Cortex of kidney (tissue), 1 donor: ENCODE measurements around the gene OR52E8.

Experiments used
- DNase-seq: peaks from one replicate; lab custom pipeline; 2025; lab: John Stamatoyannopoulos, UW

OR52E8 gene

DNA sequence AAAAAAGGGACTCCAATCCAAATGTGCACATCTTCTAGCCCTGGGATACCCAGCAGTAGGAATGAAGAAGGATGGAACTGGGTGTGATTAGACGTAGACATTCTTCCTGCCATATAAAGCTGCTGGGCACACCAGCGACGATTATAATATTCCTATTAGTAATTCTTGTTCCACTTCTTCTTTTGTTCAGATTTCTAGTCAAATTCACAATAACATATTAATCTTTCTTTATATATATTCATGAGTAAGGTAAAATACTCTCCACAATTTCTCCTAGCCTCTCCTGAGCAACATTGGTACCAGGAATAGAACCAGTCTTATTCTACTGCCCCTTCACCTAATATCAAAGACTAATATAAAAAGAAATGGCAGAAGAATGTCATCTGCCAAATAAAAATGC is at the start of gene OR52E8:
Gene OR52E8, minus strand, starts transcription at position 101 of the 400 bp plus-strand sequence. Its CDS starts 0 bp downstream, at position 101.
- DNase-seq, result no peak

DNA sequence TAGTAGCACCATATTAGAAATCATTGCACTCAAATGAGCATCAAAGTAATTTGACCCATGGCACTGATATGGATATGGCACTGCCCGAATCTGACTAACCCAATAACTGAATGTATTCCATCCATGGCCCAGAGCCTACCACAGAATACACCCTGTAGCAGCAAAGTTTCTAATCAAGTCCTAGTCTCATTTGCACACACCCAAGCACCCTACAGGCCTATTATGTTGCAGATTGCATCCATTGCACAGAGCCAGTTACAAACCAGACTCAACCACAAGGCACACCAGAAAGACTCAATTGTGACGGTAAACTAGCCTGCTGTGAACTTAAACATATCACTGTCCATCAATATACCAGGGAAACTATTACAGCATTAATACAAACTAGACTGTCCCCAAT is 42.0 kb upstream of the OR52E8 start:
- DNase-seq, result no peak

DNA sequence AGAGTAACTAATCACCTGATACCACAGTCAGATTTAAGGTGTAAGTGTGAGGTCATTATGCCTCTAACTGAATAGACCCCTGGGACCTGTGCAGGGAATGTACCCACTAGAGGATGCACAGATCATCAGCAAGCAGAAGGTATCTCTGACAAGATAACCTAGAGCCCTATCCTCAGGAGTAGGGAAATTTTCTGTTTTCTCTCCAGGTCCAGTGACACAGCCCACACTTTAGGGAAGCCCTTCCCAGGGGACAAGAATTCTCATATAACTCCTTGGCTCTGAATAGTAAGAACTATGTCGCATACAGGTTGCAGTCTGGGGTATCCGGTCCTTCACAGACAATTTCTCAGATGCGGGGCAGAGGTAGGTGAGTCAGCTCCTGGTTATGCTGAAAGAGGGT is 35.4 kb upstream of the OR52E8 start, which contains the start of gene OR52E5:
Gene OR52E5, plus strand, starts transcription at position 301 of the 400 bp plus-strand sequence. CDS start 7,569 bp downstream, outside the sequence.
- no peak for DNase-seq

DNA sequence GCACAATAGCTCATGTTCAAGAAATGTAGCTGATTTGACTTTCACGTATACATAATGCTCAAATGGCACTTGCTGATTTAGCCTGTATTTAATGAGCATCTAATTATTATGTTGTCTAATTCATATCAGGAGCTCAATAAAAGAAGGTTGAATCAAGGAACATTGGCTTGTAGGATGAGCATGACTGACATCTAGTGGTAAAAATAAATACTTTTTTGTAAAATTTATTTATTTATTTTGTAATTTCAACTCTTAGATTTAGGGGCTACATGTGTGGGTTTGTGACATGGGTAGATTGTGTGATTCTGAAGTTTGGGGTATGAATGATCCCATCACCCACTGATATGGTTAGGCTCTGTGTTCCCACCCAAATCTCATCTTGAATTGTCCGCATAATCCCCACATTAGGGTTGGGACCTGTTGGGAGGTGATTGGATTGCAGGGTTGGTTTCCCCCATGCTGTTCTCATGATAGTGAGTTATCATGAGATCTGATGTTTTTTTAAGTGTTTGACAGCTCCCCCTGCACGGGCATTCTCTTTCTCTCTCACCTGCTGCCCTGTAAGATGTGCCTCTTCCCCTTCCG is 33.8 kb upstream of the OR52E8 start:
- no peak for DNase-seq

DNA sequence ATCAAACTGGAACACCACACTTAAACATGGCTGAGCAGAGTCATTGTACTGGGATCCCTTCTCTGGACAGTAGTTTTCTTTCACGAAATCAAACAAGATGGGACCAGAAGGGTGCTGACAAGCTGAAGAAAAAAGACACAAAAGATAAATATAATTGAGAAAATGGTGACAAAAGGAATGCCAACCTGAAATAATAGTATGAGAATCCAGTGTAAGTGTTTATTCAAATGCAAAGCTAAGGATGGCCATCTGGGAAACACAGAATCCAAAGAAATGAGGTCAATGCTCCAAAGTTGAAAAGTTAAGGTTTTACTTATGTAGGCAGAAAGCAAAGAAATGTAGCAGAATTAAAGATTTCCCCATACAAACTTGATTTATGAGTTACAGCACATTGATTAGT is 30.2 kb upstream of the OR52E8 start:
- no peak for DNase-seq

DNA sequence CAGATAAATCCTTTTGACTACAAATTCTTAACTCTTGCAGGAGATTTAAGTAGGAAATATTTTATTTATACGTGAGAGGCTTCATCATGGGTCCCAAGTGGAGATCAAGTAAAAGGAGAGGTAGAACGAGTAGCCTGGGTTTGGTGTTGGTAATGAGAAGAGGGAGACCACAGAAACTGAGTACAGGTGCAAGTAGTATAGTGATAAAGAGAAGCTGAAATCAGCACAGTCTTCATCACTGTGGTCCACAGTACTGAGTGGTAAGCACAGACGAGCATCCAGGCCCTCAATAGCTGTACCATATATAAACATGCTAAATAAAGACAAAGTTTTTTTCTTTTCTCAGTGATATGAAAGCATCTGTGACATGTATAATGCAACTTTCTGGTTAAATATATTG is 29.7 kb upstream of the OR52E8 start:
- no peak for DNase-seq

DNA sequence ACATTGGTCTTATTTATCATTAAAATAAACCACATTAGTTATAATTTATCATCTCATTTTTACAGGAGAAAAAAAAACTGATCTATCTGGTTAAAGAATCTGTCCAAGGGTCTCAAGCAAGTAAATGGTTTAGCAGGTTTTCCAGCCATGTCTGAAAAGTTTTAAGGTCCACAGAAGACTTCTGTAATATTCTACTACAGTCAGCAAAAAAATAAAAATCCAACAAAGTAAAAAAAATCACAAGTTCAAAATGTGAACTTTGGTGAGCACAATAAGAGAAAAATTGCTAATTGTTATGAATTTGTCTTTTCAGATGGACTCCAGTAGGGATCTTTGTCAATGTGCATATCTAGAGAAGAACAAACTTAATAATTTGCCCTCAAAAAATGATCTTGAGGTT is 24.3 kb upstream of the OR52E8 start:
- no peak for DNase-seq

DNA sequence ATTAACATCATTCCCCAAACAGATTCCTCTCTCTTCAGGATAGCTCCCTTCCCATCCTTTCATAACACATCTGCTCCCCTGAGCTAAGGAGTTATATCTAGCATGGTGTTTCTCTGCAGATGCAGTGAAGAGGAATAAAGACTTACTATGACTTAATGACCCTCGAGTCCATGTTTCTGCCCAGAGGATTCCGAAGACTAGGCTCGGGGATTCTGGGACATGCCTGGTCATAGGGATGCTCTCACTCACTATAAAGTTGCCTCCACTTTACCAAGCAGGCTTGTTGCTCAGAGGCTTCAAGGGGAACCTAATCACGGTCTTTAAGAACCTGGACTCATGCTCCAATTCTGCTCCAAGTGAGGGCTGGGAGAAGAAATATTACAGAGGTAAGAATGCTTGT is 22.8 kb upstream of the OR52E8 start, which contains the start of gene OR52E4:
Gene OR52E4, plus strand, starts transcription at position 301 of the 400 bp plus-strand sequence. CDS start 3,664 bp downstream, outside the sequence.
- no peak for DNase-seq

DNA sequence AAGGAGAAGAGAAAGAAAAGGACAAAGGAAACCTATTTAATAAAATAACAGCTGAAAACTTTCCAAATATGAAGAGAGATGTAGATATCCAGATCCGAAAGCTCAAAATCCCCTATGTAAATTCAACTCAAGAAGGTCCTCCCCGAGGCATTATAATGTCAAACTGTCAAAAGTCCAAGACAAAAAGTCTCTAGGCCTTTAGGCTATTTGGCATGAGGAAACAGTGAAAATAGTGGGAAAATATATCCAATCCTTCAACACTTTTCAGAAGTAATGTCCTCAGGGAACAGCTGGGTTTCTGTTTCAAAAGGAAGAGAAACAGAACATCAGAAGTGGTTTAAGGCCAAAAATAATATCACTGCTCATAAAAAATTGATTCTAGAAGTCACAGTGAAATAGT is 21.1 kb upstream of the OR52E8 start:
- DNase-seq, result no peak

DNA sequence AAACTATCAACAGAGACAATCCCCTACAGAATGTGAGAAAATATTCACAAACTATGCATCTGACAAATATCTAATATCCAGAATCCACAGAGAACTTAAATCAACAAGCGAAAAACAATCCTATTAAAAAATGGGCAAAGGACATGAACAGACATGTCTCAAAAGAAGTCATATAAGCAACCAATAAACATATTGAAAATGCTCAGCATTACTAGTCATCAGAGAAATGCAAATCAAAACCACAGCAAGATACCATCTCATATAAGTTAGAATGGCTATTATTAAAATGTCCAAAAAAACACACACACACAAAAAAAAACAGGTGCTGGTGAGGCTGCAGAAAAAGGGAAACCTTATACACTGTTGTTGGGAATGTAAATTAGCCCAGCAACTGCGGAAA is 8.3 kb upstream of the OR52E8 start:
- no peak for DNase-seq

DNA sequence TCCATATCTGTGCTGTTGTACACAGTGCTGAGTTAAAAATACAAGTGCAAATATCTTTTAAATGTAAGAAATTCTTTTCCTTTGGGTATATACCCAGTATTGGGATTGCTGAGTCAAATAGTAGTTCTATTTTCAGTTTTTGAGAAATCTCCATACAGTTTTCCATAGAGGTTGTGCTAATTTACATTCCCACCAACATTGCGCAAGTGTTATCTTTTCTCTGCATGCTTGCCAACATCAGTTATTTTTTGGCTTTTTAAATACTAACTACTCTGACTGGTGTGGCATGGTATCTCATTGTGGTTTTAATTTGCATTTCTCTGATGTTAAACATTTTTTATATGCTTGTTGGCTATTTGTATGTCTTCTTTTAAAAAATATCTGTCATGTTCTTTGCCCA is 6.5 kb downstream of the OR52E8 start:
- no peak for DNase-seq

DNA sequence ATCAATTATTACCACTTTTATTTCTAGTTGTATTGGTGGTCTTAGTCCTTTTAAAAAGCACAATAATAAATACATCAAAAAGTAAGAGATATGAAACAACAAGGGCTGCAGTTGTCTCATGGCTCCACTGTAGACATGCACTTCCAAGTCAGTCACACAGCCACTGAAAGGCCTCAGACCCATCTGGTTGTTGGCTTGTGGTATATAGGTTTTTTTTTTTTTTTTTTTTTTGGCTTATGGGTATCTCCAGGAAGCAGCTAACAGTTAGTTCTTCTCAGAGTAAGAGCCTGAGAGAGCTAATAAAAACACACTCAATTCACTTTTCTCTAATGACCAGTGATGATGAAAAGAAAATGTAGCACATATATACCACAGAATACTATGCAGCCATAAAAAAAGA is 9.8 kb downstream of the OR52E8 start:
- DNase-seq, result no peak

DNA sequence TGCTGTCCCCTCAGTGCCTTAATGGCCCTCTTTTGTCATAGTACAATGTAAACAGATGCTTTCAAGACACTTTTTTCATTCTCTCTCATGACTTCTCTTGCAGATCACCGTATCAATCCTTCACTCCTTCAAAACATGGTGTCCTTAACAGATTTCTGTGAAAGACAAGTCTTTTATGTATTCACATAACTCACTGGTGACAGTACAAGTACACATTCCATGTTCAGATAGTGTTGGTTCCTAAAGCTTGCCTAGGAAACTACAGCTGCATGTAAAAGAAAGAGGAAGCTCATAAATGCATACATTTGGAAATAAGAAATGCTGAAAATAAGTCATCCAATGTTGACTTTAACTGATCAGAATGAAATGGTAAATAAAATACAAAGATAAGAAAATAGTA is 10.8 kb downstream of the OR52E8 start:
- DNase-seq, result no peak

DNA sequence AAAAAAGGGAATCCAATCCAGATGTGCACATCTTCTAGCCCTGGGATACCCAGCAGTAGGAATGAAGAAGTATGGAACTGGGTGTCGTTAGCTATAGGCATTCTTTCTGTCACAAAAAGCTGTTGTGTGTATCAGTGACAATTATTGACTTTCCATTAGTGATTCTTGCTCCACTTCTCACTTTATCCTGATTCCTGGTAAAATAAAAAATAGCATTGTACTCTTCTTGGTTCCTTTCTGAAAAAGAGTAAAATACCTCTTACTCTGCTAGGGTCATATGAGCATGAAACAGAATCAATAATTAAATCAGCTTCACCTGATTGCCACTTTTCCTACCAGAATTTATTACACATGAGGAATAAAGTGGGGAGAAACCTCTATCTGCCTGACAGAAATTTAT is 15.7 kb downstream of the OR52E8 start, which contains the start of gene OR52E6:
Gene OR52E6, minus strand, starts transcription at position 101 of the 400 bp plus-strand sequence. Its CDS starts 0 bp downstream, at position 101.
- no peak for DNase-seq

DNA sequence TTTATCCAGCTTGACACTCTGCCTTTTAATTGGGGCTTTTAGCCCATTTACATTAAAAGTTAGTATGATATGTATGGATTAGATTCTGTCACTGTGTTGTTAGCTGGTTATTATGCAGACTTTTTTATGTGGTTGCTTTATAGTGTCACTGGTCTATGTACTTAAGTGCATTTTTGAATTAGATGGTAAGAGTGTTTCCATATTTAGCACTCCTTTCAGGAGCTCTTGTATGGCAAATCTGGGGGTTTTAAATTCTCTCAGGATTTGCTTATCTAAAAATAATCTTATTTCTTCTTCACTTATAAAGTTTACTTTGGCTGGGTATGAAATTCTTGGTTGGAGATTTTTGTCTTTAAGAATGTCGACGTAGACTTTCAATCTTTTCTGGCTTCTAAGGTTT is 19.8 kb downstream of the OR52E8 start:
- DNase-seq, result no peak

DNA sequence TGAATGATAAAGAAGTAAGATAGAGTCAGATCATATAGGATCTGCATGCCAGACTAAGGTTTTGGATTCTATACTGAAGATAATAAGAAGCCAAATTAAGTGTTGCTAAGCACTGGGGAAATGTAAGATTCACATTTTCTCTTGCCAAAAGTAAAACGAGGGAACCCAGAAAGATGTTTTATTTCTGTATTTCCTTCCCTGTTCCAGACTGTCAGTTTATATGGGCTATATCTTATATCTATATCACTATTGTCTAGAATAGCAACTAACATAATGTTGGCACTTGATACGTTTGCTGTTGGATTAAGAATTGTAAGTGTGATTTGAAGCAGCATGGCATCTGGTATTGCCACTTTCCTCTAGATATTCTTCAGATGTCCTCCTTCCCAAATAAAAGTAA is 24.0 kb downstream of the OR52E8 start:
- no peak for DNase-seq

DNA sequence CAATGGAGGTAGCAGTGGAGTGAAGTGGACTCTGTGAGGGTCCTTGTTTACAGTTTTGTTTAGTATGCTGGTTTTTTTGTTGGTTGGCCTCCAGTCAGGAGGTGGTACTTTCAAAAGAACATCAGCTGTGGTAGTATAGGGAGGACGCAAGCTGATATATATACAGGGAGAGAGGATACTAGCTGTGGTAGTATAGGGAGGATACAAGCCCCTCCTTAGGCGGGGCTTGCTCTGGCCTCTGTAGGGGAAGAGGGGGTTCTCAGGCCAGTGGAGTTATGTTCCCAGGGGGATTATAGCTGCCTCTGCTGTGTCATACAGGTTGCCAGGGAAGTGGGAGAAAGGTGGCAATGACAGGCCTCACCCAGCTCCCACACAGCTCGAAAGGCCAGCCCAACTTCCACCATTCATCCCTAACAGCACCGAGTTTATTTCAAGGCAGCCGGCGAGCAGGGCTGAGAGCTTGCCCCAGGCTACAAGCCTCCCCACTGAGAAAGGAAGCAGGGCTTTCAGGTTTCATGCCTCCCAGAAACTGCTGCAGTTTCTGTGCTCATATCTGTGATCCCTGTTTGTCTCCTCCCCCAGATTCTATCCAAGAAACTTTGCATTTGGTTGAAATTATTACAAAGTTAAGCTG is 26.2 kb downstream of the OR52E8 start:
- DNase-seq, result no peak

DNA sequence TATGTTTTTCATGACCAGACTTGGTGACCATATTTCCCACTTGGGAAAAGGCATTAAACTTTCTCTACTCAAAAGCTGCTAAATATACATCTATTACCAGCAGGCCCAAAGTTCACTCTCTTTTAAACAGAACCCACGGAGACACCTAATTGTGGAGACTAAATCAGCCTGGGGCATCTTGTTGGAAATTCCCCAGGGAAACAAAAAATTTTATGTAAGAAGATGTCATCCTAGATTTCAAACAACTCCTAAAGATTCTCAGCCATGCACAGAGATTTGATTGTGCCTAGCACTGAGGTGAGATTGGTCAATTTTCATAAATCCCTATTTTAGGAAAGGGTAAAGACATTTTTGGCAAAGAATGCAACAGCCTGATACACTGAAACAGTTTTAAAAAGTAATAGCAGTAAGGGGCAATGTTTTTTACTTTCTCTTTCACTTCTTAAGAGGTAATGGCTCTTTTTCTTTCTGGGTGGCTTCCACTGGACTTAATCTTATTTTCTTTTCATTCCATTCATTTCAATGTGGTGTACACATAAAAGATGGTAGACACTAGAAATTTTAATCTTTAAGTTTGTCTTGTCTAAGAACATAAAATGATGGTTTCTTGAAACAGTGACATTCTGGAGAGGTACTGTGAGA is 39.1 kb downstream of the OR52E8 start:
- no peak for DNase-seq

DNA sequence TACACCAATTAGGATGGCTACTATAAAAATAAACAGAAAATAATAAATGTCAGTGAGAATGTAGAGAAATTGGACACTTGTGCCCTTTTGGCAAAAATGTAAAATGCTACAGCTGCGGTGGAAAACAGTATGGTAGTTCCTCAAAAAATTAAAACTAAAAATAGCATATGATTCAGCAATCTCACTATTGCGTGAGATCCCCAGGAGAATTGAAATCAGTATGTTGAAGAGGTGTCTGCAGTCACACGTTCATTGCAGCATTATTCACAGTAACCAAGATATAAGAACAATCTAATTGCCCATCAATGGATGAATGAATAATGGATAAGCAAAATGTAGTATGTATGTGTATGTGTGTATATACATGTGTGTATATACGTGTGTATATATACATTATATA is 42.0 kb downstream of the OR52E8 start:
- no peak for DNase-seq

DNA sequence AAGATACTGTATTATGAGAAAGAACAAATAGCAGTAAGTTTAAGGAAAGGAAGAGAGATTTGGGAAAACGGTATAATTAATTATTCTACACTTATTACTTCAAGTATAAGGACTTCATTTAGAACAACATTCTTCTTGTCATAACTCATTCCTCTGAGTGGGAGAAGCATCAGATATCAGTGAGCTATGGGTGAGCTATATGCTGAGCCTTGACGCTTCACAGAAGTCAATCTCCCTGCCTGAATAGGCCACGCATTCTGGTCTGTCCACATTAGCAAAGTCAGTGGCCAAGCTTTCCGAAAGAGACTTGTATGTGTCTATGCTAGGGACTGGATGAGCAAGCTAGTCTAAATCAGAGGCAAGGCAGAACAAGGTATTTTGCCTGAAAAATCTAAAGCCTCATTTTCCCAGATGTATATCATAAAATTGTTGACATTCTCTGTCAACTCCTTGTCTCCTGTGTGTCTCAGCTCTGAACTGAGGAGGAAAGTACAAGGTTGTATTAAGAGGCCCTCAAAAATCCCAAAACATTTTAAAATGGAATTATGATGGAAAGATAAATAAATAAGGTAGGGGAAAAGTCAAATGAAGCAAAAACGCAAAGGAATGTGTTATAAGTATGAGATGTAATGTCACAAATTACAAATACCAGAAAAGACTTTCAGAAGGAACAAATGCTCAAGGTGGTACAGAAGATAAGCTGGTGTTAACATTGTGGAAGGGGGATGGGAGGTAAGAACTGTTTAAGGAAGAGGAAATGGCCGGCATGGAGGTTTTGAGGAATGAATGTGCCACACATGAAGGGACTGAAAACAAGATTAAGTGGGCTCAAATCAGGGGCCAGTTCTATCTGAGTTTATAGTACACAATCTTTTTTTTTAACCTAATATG is 47.3 kb downstream of the OR52E8 start:
- no peak for DNase-seq

DNA sequence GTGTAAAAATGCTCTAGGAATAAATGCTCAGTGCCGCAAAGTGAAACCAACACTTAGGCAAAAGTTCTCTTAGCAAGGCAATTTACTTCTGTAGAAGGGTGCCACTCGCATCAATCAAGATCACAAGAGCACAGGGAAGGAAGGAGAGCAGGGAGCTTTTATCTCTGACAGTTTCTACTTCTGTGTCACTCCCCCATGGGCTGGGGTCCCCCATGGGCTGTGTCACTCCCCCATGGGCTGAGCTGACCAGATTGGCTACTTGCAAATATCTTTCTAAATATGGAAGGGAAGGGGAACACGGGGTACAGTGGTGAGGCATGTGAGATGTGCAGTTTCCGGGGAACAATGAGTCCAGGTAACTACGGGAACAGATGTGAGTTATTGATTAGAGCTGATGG is 48.4 kb downstream of the OR52E8 start:
- no peak for DNase-seq

DNA sequence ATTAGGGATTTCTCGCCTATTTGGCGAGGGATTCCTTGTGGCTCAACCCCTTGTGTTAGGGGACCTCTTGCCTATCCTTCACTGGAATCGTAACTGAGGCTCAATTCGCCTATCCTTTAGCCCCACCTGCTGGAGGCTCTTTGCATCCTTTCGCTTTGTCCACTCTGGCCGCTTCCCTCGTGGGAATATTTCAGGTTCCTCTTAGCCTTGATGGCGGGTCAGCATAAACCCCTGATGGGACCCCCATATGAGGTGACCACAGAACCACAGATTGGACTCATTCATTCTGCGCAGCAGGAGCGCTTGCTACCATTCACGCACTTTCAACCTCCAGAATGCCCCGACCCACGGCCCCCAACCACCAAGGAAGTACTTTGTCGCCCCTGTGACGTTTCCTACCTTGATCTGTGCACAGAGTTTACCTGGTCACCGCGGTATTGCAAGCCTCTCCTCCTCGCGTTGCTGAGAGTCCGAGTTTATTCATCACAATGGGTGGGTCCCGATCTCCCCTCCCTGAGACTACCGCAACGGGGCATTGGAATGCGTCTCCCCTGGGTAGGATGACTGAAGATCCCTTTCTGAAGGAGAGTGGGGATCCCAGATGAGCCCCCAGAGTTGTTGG is 48.9 kb downstream of the OR52E8 start, which contains the start of gene OR52N2:
Gene OR52N2, plus strand, starts transcription at position 425 of the 622 bp plus-strand sequence. CDS start 11,412 bp downstream, outside the sequence.
- DNase-seq, result no peak
